SU-DHL-6 (cell line): Measurements from ENCODE around the gene TNFRSF17.
"Not testable (repeated sequence)": the region's sequence is repeated elsewhere in the genome, so short reads cannot be mapped to it uniquely, and the experiment has no call there.

Experiments used
- H2AFZ ChIP-seq: fragments of 200-600 bp; sonication (generic); 2 replicates; pipeline ENCODE4 v1.6.1; 2014; ENCODE audit warnings: low read depth, mild to moderate bottlenecking, moderate library complexity, mixed read lengths, antibody characterized with exemption, low read length; ENCODE audit not compliant: severe bottlenecking
- H3F3A ChIP-seq: fragments of 200-600 bp; shearing (Covaris generic); 2 replicates; pipeline ENCODE4 v1.6.0; 2016; ENCODE audit warnings: antibody characterized with exemption, mild to moderate bottlenecking; ENCODE audit not compliant: insufficient read depth
- H3K27ac ChIP-seq: fragments of 200-600 bp; sonication (generic); 2 replicates; pipeline ENCODE4 v1.5.1; 2016; ENCODE audit warnings: low read depth, mild to moderate bottlenecking, low read length, moderate library complexity, mixed read lengths
- H3K27me3 ChIP-seq: fragments of 200-600 bp; sonication (generic), shearing (Covaris generic); 2 replicates; pipeline ENCODE4 v1.6.0; 2014; ENCODE audit warnings: mild to moderate bottlenecking, low read length
- H3K36me3 ChIP-seq: fragments of 200-600 bp; sonication (generic); 2 replicates; pipeline ENCODE4 v1.6.1; 2014; ENCODE audit warnings: mild to moderate bottlenecking, low read length, mixed read lengths
- H3K4me2 ChIP-seq: fragments of 300-600, 200-600 bp; shearing (Covaris generic), sonication (generic); 2 replicates; pipeline ENCODE4 v1.6.0; 2014; ENCODE audit warnings: low read length, low read depth, mild to moderate bottlenecking; ENCODE audit not compliant: poor library complexity, severe bottlenecking
- H3K4me3 ChIP-seq: fragments of 200-600 bp; sonication (generic); 2 replicates; pipeline ENCODE4 v1.5.1; 2014; ENCODE audit warnings: antibody characterized with exemption, low read length, mild to moderate bottlenecking, mixed read lengths; ENCODE audit not compliant: insufficient read depth, poor library complexity, severe bottlenecking
- H3K79me2 ChIP-seq: fragments of 200-600 bp; sonication (generic); 2 replicates; pipeline ENCODE4 v1.6.1; 2014; ENCODE audit warnings: mild to moderate bottlenecking, low read length, moderate library complexity; ENCODE audit not compliant: insufficient read depth
- H3K9ac ChIP-seq: fragments of 200-600 bp; sonication (generic); 2 replicates; pipeline ENCODE4 v1.7.0; 2014; ENCODE audit warnings: mild to moderate bottlenecking, low read length
- H3K9me2 ChIP-seq: fragments of 200-600 bp; sonication (generic); replicated peaks from 2 replicates; pipeline ENCODE4 v1.6.1; 2014; ENCODE audit warnings: low read length; ENCODE audit not compliant: insufficient read depth
- H3K9me3 ChIP-seq: fragments of 200-600 bp; sonication (generic); 2 replicates; pipeline ENCODE4 v1.6.1; 2014; ENCODE audit warnings: low read length, mixed read lengths; ENCODE audit not compliant: insufficient read depth
- H4K20me1 ChIP-seq: fragments of 200-600 bp; sonication (generic); 2 replicates; pipeline ENCODE4 v1.6.1; 2014; ENCODE audit warnings: low read depth, mild to moderate bottlenecking, antibody characterized with exemption, low read length, moderate library complexity, mixed read lengths
- CTCF ChIP-seq: fragments of 200-600 bp; sonication (generic); IDR thresholded peaks from one replicate; pipeline ENCODE4 v1.5.1; 2017; ENCODE audit warnings: antibody characterized with exemption, mild to moderate bottlenecking, low read length, moderate library complexity; ENCODE audit not compliant: insufficient read depth, poor library complexity, severe bottlenecking
- EZH2phosphoT487 ChIP-seq: fragments of 200-600 bp; sonication (generic), shearing (Covaris generic); conservative IDR thresholded peaks from 2 replicates; pipeline ENCODE4 v1.6.1; 2018; ENCODE audit warnings: mild to moderate bottlenecking, antibody characterized with exemption, low read length, moderate library complexity, mixed read lengths

TNFRSF17 gene

GRCh38 chr16:11966173-11966572 lies 1.2 kb downstream of the TNFRSF17 start:
- Histone ChIP-seq H3K27me3 (no peaks in the 10 kb centered on the region), H3K9ac (peak overlapping the region; percentile 83), H3K79me2 (peaks cover 42% of the 10 kb centered on the region), H3K36me3 (peaks cover 16% of the 10 kb centered on the region; the same call in 1 of the 2 replicates), H3K27ac (peak overlapping the region; percentile 99), H3F3A (peaks cover 88% of the 10 kb centered on the region), H3K4me3 (peak overlapping the region; percentile 96), H2AFZ (no peak overlapping the region), H3K9me2 (no peaks in the 10 kb centered on the region), H4K20me1 (no peaks in the 10 kb centered on the region), H3K9me3 (no peaks in the 10 kb centered on the region), H3K4me2 (peak overlapping the region; percentile 100)
- TF ChIP-seq CTCF (no peak), EZH2phosphoT487 (no peak)

GRCh38 chr16:11967195-11967911 lies 2.3 kb downstream of the TNFRSF17 start:
- Histone ChIP-seq H3K36me3 (peaks cover 16% of the 10 kb centered on the region; the same call in 1 of the 2 replicates), H3K9ac (peak overlapping the region; percentile 83), H3K27me3 (no peaks in the 10 kb centered on the region), H2AFZ (no peak overlapping the region), H3K4me2 (peak overlapping the region; percentile 100), H3K79me2 (peaks cover 45% of the 10 kb centered on the region), H3F3A (peaks cover 87% of the 10 kb centered on the region), H3K4me3 (peak overlapping the region; percentile 96), H3K9me3 (no peaks in the 10 kb centered on the region), H3K9me2 (no peaks in the 10 kb centered on the region), H3K27ac (peak overlapping the region; percentile 99), H4K20me1 (no peaks in the 10 kb centered on the region)
- TF ChIP-seq CTCF (no peak), EZH2phosphoT487 (no peak)

- Histone ChIP-seq H4K20me1 (no peaks in the 10 kb centered on the region), H3K9me3 (no peaks in the 10 kb centered on the region), H3K27me3 (no peaks in the 10 kb centered on the region), H3K36me3 (peaks cover 16% of the 10 kb centered on the region; the same call in 1 of the 2 replicates), H3F3A (peaks cover 82% of the 10 kb centered on the region), H3K27ac (peak overlapping the region; percentile 99), H3K9me2 (no peaks in the 10 kb centered on the region), H3K4me3 (peak overlapping the region; percentile 31), H2AFZ (no peak overlapping the region), H3K9ac (peak overlapping the region; percentile 83), H3K79me2 (peaks cover 45% of the 10 kb centered on the region), H3K4me2 (peak overlapping the region; percentile 100)
- TF ChIP-seq CTCF (no peak), EZH2phosphoT487 (no peak)
Observed at GRCh38 chr16:11968577-11968976, 3.6 kb downstream of the TNFRSF17 start.

GRCh38 chr16:11970292-11970691 lies 5.3 kb downstream of the TNFRSF17 start:
- H3F3A ChIP-seq, result peaks cover 75% of the 10 kb centered on the region
- peaks cover 43% of the 10 kb centered on the region for H3K79me2 ChIP-seq
- H2AFZ ChIP-seq, H3K4me3 ChIP-seq, H3K27me3 ChIP-seq, H4K20me1 ChIP-seq, H3K9me2 ChIP-seq, H3K9me3 ChIP-seq: not testable (repeated sequence)
- 0 out of 2 replicates have a peak overlapping the region, but pooled peaks have one; percentile 12 for H3K9ac ChIP-seq
- H3K4me2 ChIP-seq, result peak overlapping the region; percentile 100
- peaks cover 16% of the 10 kb centered on the region; the same call in 1 of the 2 replicates for H3K36me3 ChIP-seq
- H3K27ac ChIP-seq, result peak overlapping the region; percentile 99
